ENCODE results near the gene ROBO1. TPM values are rescaled to one million over a fixed set of nuclear protein-coding genes. Genes with fewer than 3 reads are reported as not detected.
A peak's percentile ranks its signal among the peaks of the same experiment; 100 is the strongest.

ROBO1 gene
- total and polyA plus RNA-seq, 2 experiments from 2014 or later: 18.8 to 31.9 TPM

DNA sequence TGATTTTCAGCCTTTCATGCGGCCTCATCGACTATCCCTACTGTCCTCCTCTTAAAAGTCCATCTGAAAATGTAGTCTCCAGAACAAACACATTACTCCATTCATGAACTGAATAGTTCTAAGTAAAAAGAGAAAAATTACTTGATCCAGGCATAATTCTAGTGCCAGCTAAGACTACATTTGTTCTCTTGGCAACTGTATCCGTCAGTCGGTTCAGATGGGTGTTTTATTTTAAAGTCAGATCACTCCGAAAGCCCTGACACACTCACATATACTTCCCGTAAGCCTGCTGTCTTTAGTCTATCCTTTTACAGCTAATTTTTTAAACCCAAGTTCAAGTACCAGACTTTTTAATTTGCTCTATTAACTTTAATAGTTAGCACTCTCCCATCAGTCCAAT is 1102.7 kb downstream of the ROBO1 start:
- DNase-seq: no peak
- Histone ChIP-seq H3K9me3 (ENCODE audit: low read depth) (no peaks in the 10 kb centered on the region), H3K79me2 (ENCODE audit: insufficient read depth) (no peaks in the 10 kb centered on the region), H3K9ac (no peak overlapping the region), H4K20me1 (ENCODE audit: insufficient read depth) (no peaks in the 10 kb centered on the region), H3K36me3 (ENCODE audit: low read depth) (no peaks in the 10 kb centered on the region), H3K4me1 (ENCODE audit: insufficient read depth) (peaks cover 17% of the 10 kb centered on the region), H3K27ac (no peak overlapping the region), H3K4me3 (no peak overlapping the region), H2AFZ (no peak overlapping the region), H3F3A (ENCODE audit: insufficient read depth) (0 out of 2 replicates have a peak, but pooled peaks cover 4% of the 10 kb centered on the region), H3K9me2 (ENCODE audit: insufficient read depth) (no peaks in the 10 kb centered on the region), H3K4me2 (ENCODE audit: unreplicated experiment) (no peak overlapping the region), H3K27me3 (replicated peaks; ENCODE audit: insufficient read depth) (no peaks in the 10 kb centered on the region)
- in situ Hi-C loops (cut with MboI): loop anchor here (10.0 to 25.0 kb wide), 3 partner anchors 360 to 822 kb away; no protein-coding TSS in a partner anchor
- no peak for TF ChIP-seq EZH2phosphoT487 (IDR thresholded peaks at IDR 0.05; ENCODE audit: insufficient read depth, low read depth)
- TF ChIP-seq EZH2 (IDR thresholded peaks at IDR 0.05; ENCODE audit: insufficient read depth, poor library complexity, severe bottlenecking): no peak
- 78 to 86% methylated on average over 6 of the region's 6 CpGs for WGBS, 2 experiments (ENCODE audit: low coverage in 1 of 2, low lambda C conversion rate in 2 of 2, missing lambda C conversion rate in 2 of 2)

DNA sequence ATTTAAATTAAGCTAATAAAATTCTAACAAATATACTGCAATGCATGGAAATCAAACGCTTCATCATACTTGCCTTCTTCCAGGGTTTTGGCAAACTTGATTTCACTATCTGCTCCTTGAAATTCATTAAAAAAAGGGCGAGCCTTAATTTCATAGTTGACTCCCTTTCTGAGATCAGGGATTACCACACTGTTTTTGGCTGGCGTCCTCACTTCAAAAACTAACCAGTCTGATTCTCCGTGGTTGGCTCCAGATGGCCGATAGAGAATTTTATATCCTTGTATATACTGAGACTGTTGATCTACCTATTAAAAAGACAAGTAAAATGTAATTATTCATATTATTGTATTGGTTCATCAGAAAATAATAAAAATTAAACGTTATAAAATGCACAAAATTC is 1106.8 kb downstream of the ROBO1 start:
- WGBS, 2 experiments (ENCODE audit: low coverage in 1 of 2, low lambda C conversion rate in 2 of 2, missing lambda C conversion rate in 2 of 2): 30 to 36% methylated on average over 6 of the region's 6 CpGs

DNA sequence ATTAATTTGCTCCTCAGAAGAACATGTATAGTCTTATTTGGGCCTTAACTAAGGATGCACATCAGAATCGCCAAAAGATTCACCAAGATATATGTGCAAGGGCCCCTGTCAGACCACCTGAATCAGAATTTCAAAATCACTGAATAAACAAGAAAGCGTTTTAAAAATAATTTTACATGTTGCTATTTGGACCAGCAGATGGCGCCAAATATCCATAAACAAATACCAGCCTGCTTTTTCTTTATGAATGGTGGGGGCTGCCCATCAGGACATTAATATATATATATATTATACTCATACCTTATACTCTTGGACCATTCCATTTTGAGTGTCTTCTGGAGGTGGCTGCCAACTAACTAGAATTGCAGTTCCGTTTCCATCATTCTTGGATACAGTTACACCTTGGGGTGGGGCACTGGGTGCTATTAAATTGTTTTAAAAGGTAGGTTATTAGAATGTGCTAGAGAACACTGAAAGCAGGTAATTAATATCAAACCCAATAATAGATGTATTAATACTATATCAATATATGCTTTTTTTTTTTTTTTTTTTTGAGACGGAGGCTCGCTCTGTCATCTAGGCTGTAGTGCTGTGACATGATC is 1108.3 kb downstream of the ROBO1 start:
- Histone ChIP-seq H3K27me3 (replicated peaks; ENCODE audit: insufficient read depth) (no peaks in the 10 kb centered on the region), H3K27ac (no peak overlapping the region), H2AFZ (no peak overlapping the region), H4K20me1 (ENCODE audit: insufficient read depth) (no peaks in the 10 kb centered on the region), H3K4me3 (no peak overlapping the region), H3K9me3 (ENCODE audit: low read depth) (no peaks in the 10 kb centered on the region), H3K4me1 (ENCODE audit: insufficient read depth) (peaks cover 4% of the 10 kb centered on the region), H3K79me2 (ENCODE audit: insufficient read depth) (no peaks in the 10 kb centered on the region), H3K4me2 (ENCODE audit: unreplicated experiment) (no peak overlapping the region), H3K9ac (no peak overlapping the region), H3F3A (ENCODE audit: insufficient read depth) (no peaks in the 10 kb centered on the region), H3K9me2 (ENCODE audit: insufficient read depth) (no peaks in the 10 kb centered on the region), H3K36me3 (ENCODE audit: low read depth) (no peaks in the 10 kb centered on the region)
- in situ Hi-C loops (cut with MboI): loop anchor here (25.0 kb wide), 2 partner anchors 703 to 828 kb away; no protein-coding TSS in a partner anchor
- DNase-seq: peak; percentile 62
- 52 to 57% methylated on average over 5 to 6 of the region's 6 CpGs for WGBS, 2 experiments (ENCODE audit: low coverage in 1 of 2, low lambda C conversion rate in 2 of 2, missing lambda C conversion rate in 2 of 2)
- no peak for TF ChIP-seq EZH2phosphoT487 (IDR thresholded peaks at IDR 0.05; ENCODE audit: insufficient read depth, low read depth)
- no peak for TF ChIP-seq EZH2 (IDR thresholded peaks at IDR 0.05; ENCODE audit: insufficient read depth, poor library complexity, severe bottlenecking)

More for the DNA sequence above, 1106.8 kb downstream of the ROBO1 start:
- peak; percentile 43 for DNase-seq
- Histone ChIP-seq H3K4me1 (ENCODE audit: insufficient read depth) (peaks cover 7% of the 10 kb centered on the region), H3K4me2 (ENCODE audit: unreplicated experiment) (no peak overlapping the region), H2AFZ (no peak overlapping the region), H3F3A (ENCODE audit: insufficient read depth) (no peaks in the 10 kb centered on the region), H3K27ac (no peak overlapping the region), H3K9me2 (ENCODE audit: insufficient read depth) (no peaks in the 10 kb centered on the region), H3K9me3 (ENCODE audit: low read depth) (no peaks in the 10 kb centered on the region), H3K9ac (no peak overlapping the region), H3K36me3 (ENCODE audit: low read depth) (no peaks in the 10 kb centered on the region), H4K20me1 (ENCODE audit: insufficient read depth) (no peaks in the 10 kb centered on the region), H3K4me3 (no peak overlapping the region), H3K79me2 (ENCODE audit: insufficient read depth) (no peaks in the 10 kb centered on the region), H3K27me3 (replicated peaks; ENCODE audit: insufficient read depth) (no peaks in the 10 kb centered on the region)
- in situ Hi-C loops (cut with MboI): loop anchor here (10.0 to 25.0 kb wide), 3 partner anchors 364 to 826 kb away; no protein-coding TSS in a partner anchor
- no peak for TF ChIP-seq EZH2phosphoT487 (IDR thresholded peaks at IDR 0.05; ENCODE audit: insufficient read depth, low read depth)
- no peak for TF ChIP-seq EZH2 (IDR thresholded peaks at IDR 0.05; ENCODE audit: insufficient read depth, poor library complexity, severe bottlenecking)

DNA sequence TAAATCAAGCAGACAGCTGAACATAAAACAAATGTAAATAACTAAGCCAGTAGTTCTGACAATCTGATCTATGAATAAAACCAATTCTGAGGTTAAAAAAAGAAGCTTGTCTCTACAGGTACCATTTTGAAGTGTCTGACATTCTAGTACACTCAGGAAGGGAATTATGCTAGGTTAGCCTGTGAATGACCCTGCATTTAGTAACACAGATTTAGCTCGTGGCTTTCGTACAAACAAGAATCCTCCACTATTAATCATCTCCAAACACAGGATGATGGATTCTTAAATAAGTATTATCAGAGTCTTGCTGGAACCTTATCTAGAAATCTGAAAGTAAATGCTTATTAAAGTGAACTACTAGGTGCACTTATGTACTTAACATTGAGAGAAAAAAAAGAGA is 1120.1 kb downstream of the ROBO1 start:
- Histone ChIP-seq H3K27ac (no peak overlapping the region), H4K20me1 (ENCODE audit: insufficient read depth) (no peaks in the 10 kb centered on the region), H3K9me3 (ENCODE audit: low read depth) (no peaks in the 10 kb centered on the region), H3K4me1 (ENCODE audit: insufficient read depth) (peaks cover 11% of the 10 kb centered on the region), H3K79me2 (ENCODE audit: insufficient read depth) (no peaks in the 10 kb centered on the region), H3K36me3 (ENCODE audit: low read depth) (no peaks in the 10 kb centered on the region), H2AFZ (no peak overlapping the region), H3F3A (ENCODE audit: insufficient read depth) (no peaks in the 10 kb centered on the region), H3K27me3 (replicated peaks; ENCODE audit: insufficient read depth) (no peaks in the 10 kb centered on the region), H3K9ac (no peak overlapping the region), H3K9me2 (ENCODE audit: insufficient read depth) (no peaks in the 10 kb centered on the region), H3K4me3 (no peak overlapping the region), H3K4me2 (ENCODE audit: unreplicated experiment) (no peak overlapping the region)
- 38 to 42% methylated on average over 2 of the region's 2 CpGs for WGBS, 2 experiments (ENCODE audit: low coverage in 1 of 2, low lambda C conversion rate in 2 of 2, missing lambda C conversion rate in 2 of 2)
- TF ChIP-seq EZH2 (IDR thresholded peaks at IDR 0.05; ENCODE audit: insufficient read depth, poor library complexity, severe bottlenecking) (no peak), EZH2phosphoT487 (IDR thresholded peaks at IDR 0.05; ENCODE audit: insufficient read depth, low read depth) (no peak)
- DNase-seq: peak; percentile 23
- in situ Hi-C loops (cut with MboI): no loop called here
